Nephron progenitor cell (in vitro differentiated cells): ENCODE data around the gene ZFP69.

Experiments used
- DNase-seq: peaks from one replicate; pipeline ENCODE4 v3.0.0; 2021
- H3K27ac Mint-ChIP-seq: 2 replicates; pipeline ENCODE4 v1.8.0; 2021; ENCODE audit warnings: mild to moderate bottlenecking, moderate library complexity, mixed read lengths
- H3K27me3 Mint-ChIP-seq: 2 replicates; pipeline ENCODE4 v1.8.0; 2021; ENCODE audit warnings: mild to moderate bottlenecking, low read depth, mixed read lengths; ENCODE audit not compliant: poor library complexity
- H3K36me3 Mint-ChIP-seq: 2 replicates; pipeline ENCODE4 v1.8.0; 2021; ENCODE audit warnings: low read depth, mixed read lengths
- H3K4me1 Mint-ChIP-seq: 2 replicates; pipeline ENCODE4 v1.8.0; 2021; ENCODE audit warnings: mixed read lengths
- H3K4me3 Mint-ChIP-seq: 2 replicates; pipeline ENCODE4 v1.8.0; 2021; ENCODE audit warnings: mild to moderate bottlenecking, moderate library complexity, mixed read lengths
- H3K9me3 Mint-ChIP-seq: 2 replicates; pipeline ENCODE4 v1.8.0; 2021; ENCODE audit warnings: mild to moderate bottlenecking, moderate library complexity, mixed read lengths
- CTCF ChIP-seq: fragments of 200-600 bp; sonication (generic); IDR thresholded peaks from 2 replicates; pipeline ENCODE4 v1.5.0; 2021; ENCODE audit warnings: antibody characterized with exemption

The ZFP69 gene

GRCh38 chr1:40535732-40536131, 58.6 kb downstream of the ZFP69 start:
- peaks cover 3% of the 10 kb centered on the region for H3K27me3 Mint-ChIP-seq
- H3K36me3 Mint-ChIP-seq, result peaks cover 37% of the 10 kb centered on the region
- no peak for TF ChIP-seq CTCF
- H3K4me1 Mint-ChIP-seq, result peaks cover 24% of the 10 kb centered on the region
- no peak overlapping the region for H3K4me3 Mint-ChIP-seq
- peaks cover 20% of the 10 kb centered on the region for H3K9me3 Mint-ChIP-seq
- H3K27ac Mint-ChIP-seq, result no peak overlapping the region
- no peak for DNase-seq

GRCh38 chr1:40539338-40539737, 62.2 kb downstream of the ZFP69 start:
- no peak for TF ChIP-seq CTCF

More at GRCh38 chr1:40539338-40539737, 62.2 kb downstream of the ZFP69 start:
- Mint-ChIP-seq H3K27ac (no peak overlapping the region), H3K4me1 (no peaks in the 10 kb centered on the region), H3K4me3 (no peak overlapping the region), H3K27me3 (peaks cover 3% of the 10 kb centered on the region), H3K9me3 (peaks cover 19% of the 10 kb centered on the region), H3K36me3 (peaks cover 55% of the 10 kb centered on the region)
- no peak for DNase-seq
